ENCODE data around the gene EFTUD2.

The EFTUD2 gene

GRCh38 chr17:44925731-44926697 is 26.8 kb upstream of the EFTUD2 start:
- no peak for DNase-seq (ENCODE audit: low spot score)

- DNase-seq (ENCODE audit: low spot score), result no peak
Observed at GRCh38 chr17:44924107-44924544, 24.9 kb upstream of the EFTUD2 start.

DNA sequence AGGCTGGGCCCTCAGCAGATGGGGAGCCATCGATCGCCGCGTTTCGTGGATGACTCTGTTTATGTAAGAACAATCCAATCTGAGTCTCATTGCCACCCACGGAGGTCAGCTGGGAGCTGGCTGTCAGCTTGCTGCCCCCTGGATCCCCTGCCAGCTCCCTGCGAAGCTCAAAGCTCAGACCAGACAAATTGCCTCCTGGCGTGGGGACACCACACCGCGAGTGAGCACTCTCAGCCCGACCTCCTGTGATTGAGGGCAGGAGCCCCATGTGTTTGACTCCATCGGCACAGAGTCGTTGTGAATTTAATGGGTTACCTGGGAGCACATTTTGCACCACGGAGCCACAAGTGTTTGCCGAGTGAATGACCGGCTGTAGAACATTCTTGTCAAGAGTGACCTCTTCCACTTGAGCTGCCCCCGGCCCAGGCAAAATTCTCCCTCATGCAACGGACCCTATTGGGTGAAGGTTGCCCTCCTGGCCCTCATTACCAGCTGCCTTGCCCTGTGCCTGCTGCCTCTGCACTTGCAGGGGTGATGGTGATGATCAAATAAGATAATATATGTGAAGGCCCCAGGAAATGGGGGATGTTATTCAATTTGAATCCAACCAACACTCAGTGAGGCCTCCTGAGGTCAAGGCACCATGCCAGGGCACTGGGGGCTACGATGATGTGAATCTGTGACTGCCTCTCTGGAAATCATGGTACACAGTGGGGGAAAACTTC is 23.7 kb upstream of the EFTUD2 start:
- no peak for DNase-seq (ENCODE audit: low spot score)

DNA sequence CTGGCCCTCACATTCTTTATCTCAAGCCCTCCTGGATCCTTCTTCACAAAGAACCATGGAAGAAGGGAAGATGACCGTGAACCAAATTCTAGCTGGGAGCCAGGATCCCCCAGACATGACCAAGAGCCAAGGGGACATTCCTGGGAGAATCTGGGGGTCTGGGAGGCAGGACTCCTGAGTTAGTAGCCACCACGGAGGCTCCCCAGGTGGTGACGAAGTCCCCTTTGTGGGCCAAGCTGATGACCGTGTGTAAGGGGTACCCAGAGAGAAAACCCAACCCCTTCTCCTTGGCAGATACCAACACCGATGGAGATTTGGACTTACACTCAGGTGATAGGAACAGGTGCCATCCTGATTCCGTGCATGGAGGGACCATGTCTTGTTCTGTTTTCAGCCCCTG is 22.9 kb upstream of the EFTUD2 start:
- DNase-seq (ENCODE audit: low spot score), result no peak

DNA sequence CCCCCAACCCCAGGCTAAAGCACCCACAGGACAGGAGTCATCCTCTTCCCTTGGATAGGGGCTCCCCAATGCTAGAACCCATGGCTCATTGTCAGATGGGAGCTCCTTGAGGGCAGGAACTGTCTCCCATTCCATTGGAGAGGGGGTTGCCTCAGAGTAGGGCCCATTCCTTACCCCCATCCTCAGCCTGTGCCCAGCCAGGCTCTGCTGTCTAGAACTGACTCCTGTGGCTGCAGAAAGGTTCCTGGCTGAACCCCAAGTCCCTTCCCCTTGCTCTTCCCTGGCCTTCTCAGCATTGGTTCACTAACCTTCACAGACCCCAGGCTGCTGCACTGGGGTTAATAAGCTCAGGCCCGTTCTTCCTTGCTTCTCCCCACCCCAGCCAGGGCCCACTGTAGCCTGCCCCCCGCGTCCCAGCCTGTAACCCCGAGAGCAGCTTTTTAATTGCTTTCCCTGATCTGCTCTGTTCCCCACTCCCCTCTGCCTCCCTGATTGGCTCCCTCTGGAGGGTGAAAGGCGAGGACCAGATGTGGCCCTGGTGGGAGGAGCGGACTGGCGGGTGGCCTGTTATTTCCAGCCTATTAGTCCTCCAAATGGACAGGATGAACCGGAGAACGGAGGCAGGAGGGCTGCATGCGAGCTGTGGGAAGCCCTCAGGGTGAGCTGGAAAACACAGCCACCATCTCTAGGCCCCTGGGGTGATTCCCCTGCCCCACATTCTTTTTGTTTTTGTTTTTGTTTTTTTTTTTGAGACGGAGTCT is 22.1 kb upstream of the EFTUD2 start:
- DNase-seq (ENCODE audit: low spot score), result no peak

GRCh38 chr17:44920565-44920940 is 21.3 kb upstream of the EFTUD2 start:
- DNase-seq (ENCODE audit: low spot score), result peak; percentile 24

DNA sequence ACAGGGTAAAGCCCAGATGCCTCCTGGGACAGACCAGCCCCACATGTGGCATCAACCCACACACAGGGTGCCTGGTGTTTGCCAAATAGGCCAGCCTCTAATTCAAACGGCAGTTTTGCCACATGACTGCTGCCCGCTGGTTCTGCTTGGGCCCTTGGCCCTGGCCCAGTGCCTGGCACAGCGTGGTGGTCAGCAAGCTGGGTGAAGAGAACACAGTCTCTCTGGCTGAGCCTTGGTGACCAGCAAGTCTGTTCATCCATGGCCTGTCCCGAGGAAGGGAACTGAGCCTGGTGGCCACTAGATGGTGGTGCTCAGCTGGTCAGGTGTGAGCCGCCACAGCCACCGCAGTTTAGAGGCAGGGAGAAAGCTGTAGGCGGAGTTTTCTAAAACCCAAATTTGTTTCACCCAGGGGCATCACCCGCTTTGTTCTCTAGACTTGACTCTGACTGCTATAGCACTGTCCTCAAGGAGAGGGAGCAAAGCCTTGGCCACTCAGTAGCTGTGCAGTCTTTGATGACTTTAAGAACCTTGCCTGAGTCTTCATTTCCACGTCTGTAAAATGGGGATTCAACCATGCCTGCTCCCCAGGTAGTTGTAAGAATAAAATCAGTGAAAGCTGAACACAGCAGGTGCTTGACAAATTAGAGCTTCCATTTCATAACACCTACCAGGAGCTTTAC is 20.8 kb upstream of the EFTUD2 start:
- peak; percentile 93 for DNase-seq (ENCODE audit: low spot score)

DNA sequence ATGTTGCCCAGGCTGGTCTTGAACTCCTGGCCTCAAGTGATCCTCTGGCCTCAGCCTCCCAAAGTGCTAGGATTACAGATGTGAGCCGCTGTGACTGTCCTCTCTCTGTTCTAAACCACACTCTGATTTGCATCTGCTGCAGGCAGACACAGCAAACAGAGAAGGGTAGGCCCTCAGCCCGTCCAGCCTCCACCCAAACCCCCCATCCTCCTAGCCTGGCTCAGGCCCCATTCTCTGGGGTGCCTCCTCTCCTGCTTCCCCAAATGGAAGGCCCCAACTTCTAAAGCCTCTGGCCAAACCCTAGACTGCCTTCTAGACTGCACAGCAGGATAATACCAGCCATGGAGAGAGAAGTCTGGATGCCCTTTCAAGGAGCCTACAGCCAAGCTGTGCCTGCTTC is 20.2 kb upstream of the EFTUD2 start:
- DNase-seq (ENCODE audit: low spot score), result no peak

GRCh38 chr17:44918006-44918405 is 18.8 kb upstream of the EFTUD2 start:
- no peak for DNase-seq (ENCODE audit: low spot score)

GRCh38 chr17:44917456-44917855 is 18.2 kb upstream of the EFTUD2 start:
- DNase-seq (ENCODE audit: low spot score), result no peak

DNA sequence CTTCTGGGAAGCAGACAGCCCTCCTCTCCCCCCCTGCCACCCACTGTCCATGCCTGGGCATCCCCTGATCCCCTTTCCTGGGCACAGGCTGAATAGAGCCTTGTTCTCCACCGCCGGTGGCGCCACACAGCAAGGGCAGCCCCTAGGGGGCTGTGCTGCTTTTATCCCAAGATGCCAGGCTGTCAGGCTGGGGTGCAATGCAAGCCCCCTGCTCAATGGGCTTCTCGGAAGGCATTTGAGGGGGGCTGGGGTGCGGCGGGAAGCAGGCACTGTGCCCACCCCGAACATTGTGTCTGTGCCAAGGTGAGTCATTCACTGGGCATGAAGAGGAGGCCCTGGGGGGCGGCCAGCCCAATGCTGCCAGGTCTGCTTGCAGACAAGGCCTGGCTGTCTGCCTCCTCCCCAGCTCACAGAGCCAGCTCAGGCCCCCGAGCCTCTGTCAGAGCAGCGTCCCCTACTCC is 17.6 kb upstream of the EFTUD2 start:
- DNase-seq (ENCODE audit: low spot score), result peak; percentile 77

DNA sequence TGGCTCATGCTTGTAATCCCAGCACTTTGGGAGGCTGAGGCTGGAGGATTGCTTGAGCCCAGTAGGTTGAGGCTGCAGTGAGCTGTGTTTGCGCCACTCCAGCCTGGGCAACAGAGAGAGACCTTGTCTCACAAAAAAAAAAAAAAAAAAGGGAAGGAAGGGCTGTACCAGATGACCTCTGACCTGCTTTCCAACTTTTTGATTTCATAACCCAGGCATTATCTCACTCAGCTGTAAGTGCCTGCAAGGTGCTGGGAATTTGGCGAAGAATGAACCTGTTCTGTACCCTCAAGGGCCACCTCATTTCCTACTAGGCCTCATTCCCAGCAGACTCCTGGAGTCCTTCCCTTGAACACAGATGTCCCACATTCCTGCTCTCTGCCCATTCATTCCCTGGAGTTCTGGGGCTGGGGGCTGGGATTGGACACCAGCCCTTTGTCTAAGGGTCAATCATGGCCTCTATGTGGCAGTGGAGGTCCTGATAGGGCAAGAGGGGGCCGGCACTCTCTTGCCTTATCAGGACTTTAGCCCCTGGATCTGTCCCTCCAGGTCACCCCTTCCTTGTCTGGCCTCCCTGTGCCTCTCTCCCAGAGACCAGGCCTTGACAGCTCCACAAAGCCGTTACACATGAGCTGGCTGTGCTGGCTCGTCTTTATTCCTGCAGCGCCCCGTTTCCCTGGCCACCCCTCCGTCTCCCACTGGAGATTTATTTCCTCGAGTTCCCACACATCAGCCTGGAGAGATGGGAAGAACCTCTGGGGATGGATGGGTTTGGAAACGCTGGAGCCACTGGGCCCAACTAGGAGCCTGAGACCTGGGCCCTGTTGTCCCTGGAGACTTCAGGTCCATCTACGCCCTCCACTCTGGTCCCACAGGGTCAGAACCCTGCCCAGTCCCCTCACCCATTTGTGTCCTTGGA is 16.9 kb upstream of the EFTUD2 start:
- peak; percentile 39 for DNase-seq (ENCODE audit: low spot score)

GRCh38 chr17:44915321-44915726 is 16.1 kb upstream of the EFTUD2 start, which contains the start of gene GFAP:
TSS of gene GFAP (minus strand) at chr17:44915500. CDS start at chr17:44915486, 14 bp downstream.
- no peak for DNase-seq (ENCODE audit: low spot score)

DNA sequence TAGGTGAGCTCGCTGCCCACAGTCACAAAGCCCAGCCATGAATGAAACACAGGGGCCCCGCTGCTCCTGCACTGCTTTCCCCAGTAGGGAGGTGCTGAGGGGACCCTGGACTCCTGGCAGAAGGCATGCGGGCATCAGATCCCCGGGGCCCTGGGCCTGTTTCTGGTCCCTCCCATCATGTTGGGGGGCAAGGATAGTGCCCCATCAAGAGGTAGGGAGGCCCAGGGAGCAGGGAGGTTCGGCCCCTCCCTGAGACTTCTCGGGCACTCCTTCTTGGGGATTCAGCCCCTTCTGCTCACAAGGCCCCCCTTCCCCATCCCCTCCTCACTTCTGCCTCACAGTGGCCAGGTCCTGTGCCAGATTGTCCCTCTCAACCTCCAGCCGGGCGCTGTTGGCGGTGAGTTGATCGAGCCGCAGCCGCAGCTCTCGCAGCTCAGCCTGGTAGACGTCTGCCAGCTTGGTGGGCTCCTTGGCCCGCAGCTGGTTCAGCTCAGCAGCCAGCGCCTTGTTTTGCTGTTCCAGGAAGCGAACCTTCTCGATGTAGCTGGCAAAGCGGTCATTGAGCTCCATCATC is 15.5 kb upstream of the EFTUD2 start:
- DNase-seq (ENCODE audit: low spot score), result no peak

GRCh38 chr17:44914148-44914547 is 14.9 kb upstream of the EFTUD2 start:
- no peak for DNase-seq (ENCODE audit: low spot score)

DNA sequence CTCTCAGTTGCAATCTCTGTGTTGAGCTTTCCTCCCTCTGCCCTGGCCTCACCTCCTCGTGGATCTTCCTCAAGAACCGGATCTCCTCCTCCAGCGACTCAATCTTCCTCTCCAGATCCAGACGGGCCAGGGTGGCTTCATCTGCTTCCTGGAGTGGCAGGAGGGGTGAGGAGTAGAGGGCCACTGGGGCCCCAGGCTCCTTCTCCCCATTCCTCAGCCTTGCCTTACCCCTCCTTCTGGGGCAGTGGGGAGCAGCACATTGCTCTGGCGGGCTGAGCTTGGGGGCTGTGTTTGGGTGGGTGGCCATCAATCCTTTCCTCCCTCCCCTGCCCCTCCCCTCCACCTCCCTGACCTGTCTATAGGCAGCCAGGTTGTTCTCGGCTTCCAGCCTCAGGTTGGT is 14.4 kb upstream of the EFTUD2 start:
- no peak for DNase-seq (ENCODE audit: low spot score)

DNA sequence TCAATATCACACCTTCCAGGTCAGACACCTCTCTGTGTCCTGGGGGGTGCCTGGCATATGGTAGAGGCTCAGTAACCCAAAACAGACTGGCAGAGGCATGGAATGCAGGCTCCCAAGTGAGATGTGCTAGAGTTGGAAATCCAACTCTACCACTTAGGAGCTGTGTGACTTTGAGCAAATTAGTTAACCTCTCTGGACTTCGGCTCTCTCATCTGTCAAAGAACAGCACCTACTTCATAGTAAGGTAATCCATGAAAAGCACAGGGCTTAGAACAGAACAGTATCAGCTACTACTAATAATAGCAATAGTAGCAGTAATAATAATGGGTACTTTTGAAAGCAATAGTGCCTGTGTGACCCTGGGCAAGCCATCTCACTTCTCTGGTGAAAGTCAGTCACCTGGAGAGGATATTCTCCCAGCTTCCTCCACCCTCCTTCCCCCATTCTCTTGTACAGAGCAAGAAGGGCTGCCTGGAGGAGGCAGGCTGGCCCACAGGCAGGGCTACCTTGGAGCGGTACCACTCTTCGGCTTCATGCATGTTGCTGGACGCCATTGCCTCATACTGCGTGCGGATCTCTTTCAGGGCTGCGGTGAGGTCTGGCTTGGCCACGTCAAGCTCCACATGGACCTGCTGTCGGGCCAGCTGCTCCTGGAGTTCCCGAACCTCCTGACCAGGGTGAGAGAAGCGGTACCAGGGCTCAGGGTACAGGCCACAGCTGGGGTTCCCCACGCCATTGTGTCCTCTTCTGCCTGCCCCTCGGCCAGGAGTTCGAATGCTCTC is 13.7 kb upstream of the EFTUD2 start:
- DNase-seq (ENCODE audit: low spot score), result no peak

DNA sequence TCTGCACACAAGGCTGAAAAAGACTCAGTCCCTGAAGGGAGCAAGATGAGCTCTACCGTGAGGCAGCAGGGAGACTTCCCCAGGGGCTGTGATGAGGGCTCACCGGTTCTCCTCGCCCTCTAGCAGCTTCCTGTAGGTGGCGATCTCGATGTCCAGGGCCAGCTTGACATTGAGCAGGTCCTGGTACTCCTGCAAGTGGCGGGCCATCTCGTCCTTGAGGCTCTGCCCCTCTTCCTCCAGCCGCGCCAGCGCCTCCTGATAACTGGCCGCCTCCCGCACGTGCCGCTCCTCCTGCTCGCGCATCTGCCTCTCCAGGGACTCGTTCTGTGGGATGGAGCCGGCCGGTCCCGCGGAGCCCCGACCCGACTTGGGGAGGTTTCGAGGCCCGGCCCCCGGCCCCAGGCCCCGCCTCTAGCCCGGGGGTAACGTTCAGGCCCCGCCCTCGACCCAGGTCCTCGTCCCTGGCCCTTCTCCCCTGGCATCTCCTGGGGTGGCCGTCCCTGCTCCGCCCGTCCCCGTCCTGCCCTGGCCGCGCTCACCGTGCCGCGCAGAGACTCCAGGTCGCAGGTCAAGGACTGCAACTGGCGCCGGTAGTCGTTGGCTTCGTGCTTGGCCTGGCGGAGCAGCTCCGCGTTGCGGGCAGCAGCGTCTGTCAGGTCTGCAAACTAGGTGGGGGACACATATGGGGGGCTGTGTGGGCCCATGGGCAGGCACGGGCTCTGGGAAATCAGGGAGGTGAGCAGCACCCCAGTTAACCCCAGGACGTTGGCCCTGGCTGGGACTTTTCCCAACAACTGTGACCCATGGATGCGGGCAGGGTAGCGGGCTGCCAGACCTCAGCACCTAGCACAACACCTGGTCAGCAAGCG is 12.1 kb upstream of the EFTUD2 start:
- DNase-seq (ENCODE audit: low spot score), result peak; percentile 49

Data from cerebellar cortex (tissue), 1 donor.